HG03095 (cell line): ENCODE results near the gene FXYD5.

Experiments used
- ATAC-seq: cut with Tn5 transposase; IDR thresholded peaks from one replicate; pipeline ENCODE4 v1.9.1; 2021; ENCODE audit warnings: moderate library complexity; ENCODE audit not compliant: unreplicated experiment

Gene FXYD5

GRCh38 chr19:35154525-35155406, at the start of gene FXYD5:
FXYD5 (plus strand) TSS chr19:35154735; CDS start chr19:35155551, 816 bp downstream.
- no peak for ATAC-seq

GRCh38 chr19:35105047-35105410, 49.5 kb upstream of the FXYD5 start:
- no peak for ATAC-seq

GRCh38 chr19:35105411-35106290, 48.9 kb upstream of the FXYD5 start:
- no peak for ATAC-seq

- no peak for ATAC-seq
Measured at GRCh38 chr19:35106291-35106583, 48.3 kb upstream of the FXYD5 start.

- no peak for ATAC-seq
Measured at GRCh38 chr19:35106898-35107541, 47.5 kb upstream of the FXYD5 start.

GRCh38 chr19:35107545-35107944, 47.0 kb upstream of the FXYD5 start:
- ATAC-seq = no peak

- no peak for ATAC-seq
Measured at GRCh38 chr19:35108730-35109129, 45.8 kb upstream of the FXYD5 start.

GRCh38 chr19:35109395-35110112, 45.0 kb upstream of the FXYD5 start:
- no peak for ATAC-seq

- no peak for ATAC-seq
Measured at GRCh38 chr19:35110974-35111373, 43.6 kb upstream of the FXYD5 start.

GRCh38 chr19:35112995-35113688, 41.4 kb upstream of the FXYD5 start:
- no peak for ATAC-seq

GRCh38 chr19:35114353-35115176, 40.0 kb upstream of the FXYD5 start:
- no peak for ATAC-seq

- ATAC-seq = no peak
Measured at GRCh38 chr19:35115177-35115951, 39.2 kb upstream of the FXYD5 start, which contains the start of gene FXYD3. FXYD3 (plus strand) TSS chr19:35115823; CDS start chr19:35119377, 3,554 bp downstream.

- ATAC-seq = no peak
Measured at GRCh38 chr19:35116072-35116801, 38.3 kb upstream of the FXYD5 start.

GRCh38 chr19:35117116-35117515, 37.4 kb upstream of the FXYD5 start:
- ATAC-seq = no peak

- no peak for ATAC-seq
Measured at GRCh38 chr19:35117799-35118198, 36.7 kb upstream of the FXYD5 start.

GRCh38 chr19:35118268-35119020, 36.1 kb upstream of the FXYD5 start:
- ATAC-seq = no peak

- ATAC-seq = no peak
Measured at GRCh38 chr19:35119091-35119490, 35.4 kb upstream of the FXYD5 start.
